ENCODE data around the gene SLC6A2.

DNA sequence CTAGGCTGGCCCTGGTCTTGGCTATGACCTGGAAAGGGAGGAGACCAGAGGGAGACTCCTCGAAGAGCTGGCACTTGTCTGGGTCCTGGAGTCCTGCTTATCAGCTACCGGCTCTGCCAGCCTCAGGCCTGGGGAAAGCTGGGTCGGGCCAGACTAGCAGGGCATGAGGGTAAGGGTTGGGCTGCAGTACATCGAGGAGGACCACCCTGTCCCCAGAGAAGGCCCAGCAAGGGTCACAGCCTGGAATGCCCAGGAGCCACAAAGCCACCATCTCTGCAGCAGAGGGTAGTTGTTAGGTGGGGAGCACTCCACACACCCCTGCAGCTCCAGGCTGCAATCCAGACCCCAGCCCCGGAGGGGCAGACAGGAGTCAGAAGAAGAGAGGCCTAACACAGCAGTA lies 54.0 kb downstream of the SLC6A2 start:
- TF ChIP-seq, protein P1, sequence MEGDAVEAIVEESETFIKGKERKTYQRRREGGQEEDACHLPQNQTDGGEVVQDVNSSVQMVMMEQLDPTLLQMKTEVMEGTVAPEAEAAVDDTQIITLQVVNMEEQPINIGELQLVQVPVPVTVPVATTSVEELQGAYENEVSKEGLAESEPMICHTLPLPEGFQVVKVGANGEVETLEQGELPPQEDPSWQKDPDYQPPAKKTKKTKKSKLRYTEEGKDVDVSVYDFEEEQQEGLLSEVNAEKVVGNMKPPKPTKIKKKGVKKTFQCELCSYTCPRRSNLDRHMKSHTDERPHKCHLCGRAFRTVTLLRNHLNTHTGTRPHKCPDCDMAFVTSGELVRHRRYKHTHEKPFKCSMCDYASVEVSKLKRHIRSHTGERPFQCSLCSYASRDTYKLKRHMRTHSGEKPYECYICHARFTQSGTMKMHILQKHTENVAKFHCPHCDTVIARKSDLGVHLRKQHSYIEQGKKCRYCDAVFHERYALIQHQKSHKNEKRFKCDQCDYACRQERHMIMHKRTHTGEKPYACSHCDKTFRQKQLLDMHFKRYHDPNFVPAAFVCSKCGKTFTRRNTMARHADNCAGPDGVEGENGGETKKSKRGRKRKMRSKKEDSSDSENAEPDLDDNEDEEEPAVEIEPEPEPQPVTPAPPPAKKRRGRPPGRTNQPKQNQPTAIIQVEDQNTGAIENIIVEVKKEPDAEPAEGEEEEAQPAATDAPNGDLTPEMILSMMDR (conservative IDR thresholded peaks at IDR 0.05) = no peak
- TF ChIP-seq EZH2 (IDR thresholded peaks at IDR 0.05; ENCODE audit: low read depth) = no peak

Data from PC-9 (cell line).